ENCODE measurements around the gene CEACAM5.
A peak's percentile ranks its signal among the peaks of the same experiment; 100 is the strongest.
"Not testable (repeated sequence)": the region's sequence is repeated elsewhere in the genome, so short reads cannot be mapped to it uniquely, and the experiment has no call there.

The CEACAM5 gene

DNA sequence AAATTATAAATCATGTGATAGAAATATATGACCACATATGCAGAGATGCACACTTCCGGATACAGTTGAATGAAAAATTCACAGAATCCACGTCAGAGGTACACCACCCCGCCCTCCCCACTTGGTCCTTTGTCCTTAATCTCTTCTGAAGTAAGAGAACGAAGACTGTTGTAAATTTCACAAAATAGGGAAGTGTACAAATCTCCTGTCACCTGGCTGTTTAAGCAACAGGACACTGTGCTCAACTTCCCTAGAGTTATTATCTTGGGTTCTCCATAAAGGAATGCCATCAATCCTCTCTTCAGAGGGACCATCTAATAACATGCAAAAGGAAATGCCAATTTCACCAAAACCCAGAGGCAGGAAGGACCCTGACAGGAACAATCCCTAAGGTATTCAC lies 36.4 kb downstream of the CEACAM5 start:
- TF ChIP-seq, protein P1, sequence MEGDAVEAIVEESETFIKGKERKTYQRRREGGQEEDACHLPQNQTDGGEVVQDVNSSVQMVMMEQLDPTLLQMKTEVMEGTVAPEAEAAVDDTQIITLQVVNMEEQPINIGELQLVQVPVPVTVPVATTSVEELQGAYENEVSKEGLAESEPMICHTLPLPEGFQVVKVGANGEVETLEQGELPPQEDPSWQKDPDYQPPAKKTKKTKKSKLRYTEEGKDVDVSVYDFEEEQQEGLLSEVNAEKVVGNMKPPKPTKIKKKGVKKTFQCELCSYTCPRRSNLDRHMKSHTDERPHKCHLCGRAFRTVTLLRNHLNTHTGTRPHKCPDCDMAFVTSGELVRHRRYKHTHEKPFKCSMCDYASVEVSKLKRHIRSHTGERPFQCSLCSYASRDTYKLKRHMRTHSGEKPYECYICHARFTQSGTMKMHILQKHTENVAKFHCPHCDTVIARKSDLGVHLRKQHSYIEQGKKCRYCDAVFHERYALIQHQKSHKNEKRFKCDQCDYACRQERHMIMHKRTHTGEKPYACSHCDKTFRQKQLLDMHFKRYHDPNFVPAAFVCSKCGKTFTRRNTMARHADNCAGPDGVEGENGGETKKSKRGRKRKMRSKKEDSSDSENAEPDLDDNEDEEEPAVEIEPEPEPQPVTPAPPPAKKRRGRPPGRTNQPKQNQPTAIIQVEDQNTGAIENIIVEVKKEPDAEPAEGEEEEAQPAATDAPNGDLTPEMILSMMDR (IDR thresholded peaks at IDR 0.05; ENCODE audit: control extremely low read depth, extremely low read depth, low read depth, missing control alignments): no peak
- ChIA-PET POLR2A (no interaction called here), CTCF (interaction anchor here (1.4 to 7.4 kb wide), 4 partner anchors 8 to 103 kb away, joined by 3 to 50 read pairs (median 10); partner anchors contain the start of gene CEACAM6)
- DNase-seq (ENCODE audit: extremely low spot score): no peak

DNA sequence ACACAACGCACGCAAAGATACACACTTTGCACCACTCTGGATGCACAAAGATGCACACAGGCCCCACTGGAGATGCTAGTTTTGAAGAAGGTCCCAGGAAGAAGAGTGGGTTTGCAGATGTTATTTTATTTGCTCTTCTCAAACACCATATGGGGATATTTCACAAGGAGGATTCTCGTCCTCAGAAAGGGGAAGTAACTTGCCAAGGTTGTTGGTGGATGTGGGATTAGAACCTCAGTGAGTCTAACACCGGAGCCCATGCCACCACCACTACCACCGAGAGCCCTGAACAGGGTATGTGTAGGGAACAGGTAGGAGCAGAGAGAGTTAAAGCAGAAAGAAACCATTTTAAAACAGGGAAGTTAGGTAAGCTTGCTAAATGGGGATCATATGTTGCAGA lies 37.3 kb downstream of the CEACAM5 start:
- TF ChIP-seq, protein P1 (IDR thresholded peaks at IDR 0.05; ENCODE audit: control extremely low read depth, extremely low read depth, low read depth, missing control alignments): no peak
- CTCF ChIA-PET: interaction anchor here (0.8 to 7.4 kb wide), 8 partner anchors 7 to 104 kb away, joined by 3 to 50 read pairs (median 4); partner anchors contain the start of genes CEACAM3 and CEACAM6
- no peak for DNase-seq (ENCODE audit: extremely low spot score)
- POLR2A ChIA-PET: no interaction called here

DNA sequence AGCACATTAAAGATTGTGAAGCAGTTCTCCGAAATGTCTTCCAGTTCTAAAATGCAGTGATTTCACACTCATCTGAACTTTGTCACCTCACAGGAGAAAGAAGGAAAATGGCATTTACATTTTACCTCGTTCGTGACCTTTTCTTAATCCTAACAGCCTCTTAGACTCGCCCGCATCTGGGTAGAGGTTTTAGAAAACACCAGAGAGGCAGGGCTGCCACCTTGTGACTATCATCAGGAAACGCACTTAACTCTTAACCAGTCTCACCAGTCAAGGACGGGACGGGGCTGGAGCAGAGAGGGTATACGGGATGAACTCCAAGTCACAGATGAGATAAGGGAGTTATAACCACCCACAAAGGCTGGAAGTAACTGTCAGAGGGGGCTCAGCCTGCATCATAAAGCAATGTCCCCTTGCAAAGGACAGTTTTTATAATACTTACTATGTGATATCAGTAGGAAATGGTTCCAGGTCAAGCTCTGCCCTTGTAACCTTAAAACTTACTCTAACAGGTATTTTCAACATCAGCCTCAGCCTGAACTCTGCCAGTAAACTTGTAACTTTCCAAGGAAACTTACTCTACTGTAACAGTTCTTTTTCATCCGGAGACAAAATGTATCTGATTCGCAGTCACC lies 38.3 kb downstream of the CEACAM5 start:
- ChIA-PET CTCF (interaction anchor here (0.8 to 7.4 kb wide), 10 partner anchors 6 to 105 kb away, joined by 3 to 50 read pairs (median 4); partner anchors contain the start of genes CEACAM3 and CEACAM6), POLR2A (no interaction called here)
- peak; percentile 51 for DNase-seq (ENCODE audit: extremely low spot score)
- TF ChIP-seq, protein P1 (IDR thresholded peaks at IDR 0.05; ENCODE audit: control extremely low read depth, extremely low read depth, low read depth, missing control alignments): peak; percentile 69

DNA sequence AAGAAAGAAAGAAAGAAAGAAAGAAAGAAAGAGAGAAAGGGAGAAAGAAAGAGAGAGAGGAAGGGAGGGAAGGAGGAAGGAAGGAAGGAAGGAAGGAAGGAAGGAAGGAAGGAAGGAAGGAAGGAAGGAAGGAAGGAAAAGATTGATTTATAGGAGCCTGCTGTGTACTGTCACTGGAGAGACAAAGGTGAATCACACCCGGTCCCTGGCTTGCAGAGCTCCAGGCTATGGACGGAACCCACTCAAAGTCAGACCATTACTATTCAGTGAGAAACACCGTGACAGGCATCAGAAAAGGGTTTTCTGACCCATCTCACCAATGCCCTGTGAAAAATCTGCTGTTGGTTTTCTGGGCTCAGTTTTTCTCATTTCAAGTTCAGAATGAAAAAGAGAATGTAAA lies 39.6 kb downstream of the CEACAM5 start:
- TF ChIP-seq, protein P1 (IDR thresholded peaks at IDR 0.05; ENCODE audit: control extremely low read depth, extremely low read depth, low read depth, missing control alignments): no peak
- ChIA-PET POLR2A (no interaction called here), CTCF (interaction anchor here (1.8 kb wide), 1 partner anchor 106 kb away, joined by 5 read pairs; no protein-coding TSS in a partner anchor)
- DNase-seq (ENCODE audit: extremely low spot score): no peak

DNA sequence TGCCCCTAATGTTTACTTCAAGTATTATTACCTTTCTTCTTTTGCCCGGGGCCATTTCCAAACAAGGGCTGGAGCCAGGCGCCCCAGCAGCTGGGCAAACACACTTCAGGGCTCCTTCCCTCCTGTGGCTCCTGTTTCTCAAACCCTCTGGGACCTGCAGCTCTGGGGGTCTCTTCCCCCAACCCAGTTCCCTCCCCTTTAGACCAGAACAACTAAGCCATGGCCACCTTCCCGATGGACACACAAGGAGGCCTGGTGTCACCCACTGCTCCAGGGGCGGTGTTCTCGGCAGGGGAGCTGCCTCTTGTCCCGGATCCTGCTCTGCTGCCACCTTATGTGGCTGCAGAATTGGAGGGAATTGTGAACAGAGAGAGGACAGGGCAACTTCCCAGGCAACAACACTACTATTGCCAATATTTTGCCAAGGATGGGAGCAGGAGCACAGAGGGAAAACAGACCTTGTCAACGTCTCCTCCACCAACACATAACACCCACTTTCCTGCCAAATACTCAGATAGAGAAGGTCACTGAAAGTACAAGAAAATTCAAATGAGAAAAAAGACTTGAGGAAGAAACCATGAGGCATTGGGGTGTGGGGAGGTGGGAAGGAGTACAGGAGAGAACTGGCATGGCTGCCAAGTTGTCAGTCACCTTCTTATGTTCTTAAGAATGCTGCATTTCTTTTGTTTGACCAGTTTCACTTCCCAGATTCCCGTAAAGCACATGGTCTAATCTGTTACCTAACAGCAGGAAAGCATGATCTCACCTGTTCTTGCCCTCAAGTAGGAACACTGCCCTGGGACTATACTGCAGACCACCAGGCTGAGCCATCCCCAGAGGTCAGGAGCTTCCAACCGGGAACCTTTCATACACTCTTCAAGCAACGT lies 42.1 kb downstream of the CEACAM5 start:
- DNase-seq (ENCODE audit: extremely low spot score); POLR2A ChIA-PET: not testable (repeated sequence)
- CTCF ChIA-PET: interaction anchor here (1.1 to 4.9 kb wide), 7 partner anchors 8 to 109 kb away, joined by 3 to 50 read pairs (median 8); no protein-coding TSS in a partner anchor

DNA sequence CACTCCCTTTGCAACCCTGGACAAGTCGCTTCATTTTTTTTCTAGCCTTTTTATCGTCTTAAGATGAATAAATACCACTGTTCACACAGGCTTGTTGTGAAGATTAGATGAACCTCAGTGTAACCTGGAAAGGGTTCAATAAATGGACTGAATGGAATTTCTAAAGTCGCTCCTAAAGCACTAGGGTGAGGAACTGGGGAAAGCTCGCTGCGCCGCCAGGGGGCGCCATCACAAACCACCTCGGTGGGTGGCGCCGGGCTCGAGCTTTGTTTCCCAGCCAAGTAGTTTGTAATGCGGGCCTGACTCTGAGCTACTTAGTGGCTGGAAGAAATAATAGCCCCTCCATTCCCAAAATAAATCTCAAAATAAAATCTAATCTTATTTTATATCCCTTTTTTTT lies 44.7 kb downstream of the CEACAM5 start:
- TF ChIP-seq, protein P1 (IDR thresholded peaks at IDR 0.05; ENCODE audit: control extremely low read depth, extremely low read depth, low read depth, missing control alignments): peak; percentile 77
- ChIA-PET POLR2A (no interaction called here), CTCF (interaction anchor here (0.7 to 4.9 kb wide), 38 partner anchors 10 to 332 kb away, joined by 3 to 50 read pairs (median 5); partner anchors contain the start of gene CEACAM3)
- peak; percentile 60 for DNase-seq (ENCODE audit: extremely low spot score)

All from GM10248 (cell line).